GM12864 (cell line): ENCODE results near the gene NCOR1.
"Not testable (repeated sequence)": the region's sequence is repeated elsewhere in the genome, so short reads cannot be mapped to it uniquely, and the experiment has no call there.

Source experiments
- DNase-seq: peaks from one replicate; pipeline ENCODE4 v3.0.0-alpha.2; 2011; ENCODE audit warnings: low read depth
- H3K4me3 ChIP-seq: 2 replicates; pipeline ENCODE4 v1.5.1; 2011; ENCODE audit warnings: mild to moderate bottlenecking, low read depth, low read length, control low read depth
- CTCF ChIP-seq: IDR thresholded peaks from 2 replicates; pipeline ENCODE4 v1.5.1; 2011; ENCODE audit warnings: low read depth, mild to moderate bottlenecking, moderate library complexity, low read length, control low read depth, inconsistent platforms; ENCODE audit errors: missing control alignments

Gene NCOR1

GRCh38 chr17:16199093-16199492 lies 16.2 kb downstream of the NCOR1 start:
- no peak overlapping the region for H3K4me3 ChIP-seq
- no peak for DNase-seq
- TF ChIP-seq CTCF, result no peak

GRCh38 chr17:16197276-16197675 lies 18.1 kb downstream of the NCOR1 start:
- no peak for DNase-seq
- no peak for TF ChIP-seq CTCF
- no peak overlapping the region for H3K4me3 ChIP-seq

- H3K4me3 ChIP-seq, DNase-seq: not testable (repeated sequence)
Measured at GRCh38 chr17:16194307-16194835, 21.0 kb downstream of the NCOR1 start.

- no peak for DNase-seq
- no peak overlapping the region for H3K4me3 ChIP-seq
- no peak for TF ChIP-seq CTCF
Measured at GRCh38 chr17:16191604-16192003, 23.7 kb downstream of the NCOR1 start.

- TF ChIP-seq CTCF, result no peak
- DNase-seq, result no peak
- no peak overlapping the region for H3K4me3 ChIP-seq
Measured at GRCh38 chr17:16190703-16191360, 24.5 kb downstream of the NCOR1 start.

- TF ChIP-seq CTCF, result no peak
- DNase-seq, result no peak
Measured at GRCh38 chr17:16189791-16190348, 25.5 kb downstream of the NCOR1 start.

GRCh38 chr17:16187642-16188041 lies 27.7 kb downstream of the NCOR1 start:
- no peak for TF ChIP-seq CTCF
- DNase-seq, result no peak
- H3K4me3 ChIP-seq, result no peak overlapping the region

More at GRCh38 chr17:16189791-16190348, 25.5 kb downstream of the NCOR1 start:
- no peak overlapping the region for H3K4me3 ChIP-seq
